Sigmoid colon (tissue), 7 donors: ENCODE data around the gene TUBA3C. TPM values are rescaled to one million over a fixed set of nuclear protein-coding genes. Genes with fewer than 3 reads are reported as not detected.

Experiments
- DNase-seq: peaks from one replicate; pipeline ENCODE4 v3.0.0-alpha.2; 2019
- H3K27ac ChIP-seq, 4 donors: fragments of 200-600 bp; sonication (generic); one replicate each; pipeline ENCODE4 v1.5.1; 2016 to 2019; ENCODE audit warnings: mild to moderate bottlenecking in 1 of 4
- H3K27me3 ChIP-seq, 3 donors: fragments of 200-600 bp; sonication (generic); one replicate each; pipeline ENCODE4 v1.5.1; 2019; ENCODE audit warnings: mild to moderate bottlenecking in 1 of 3
- H3K36me3 ChIP-seq, 4 donors: fragments of 200-600 bp; sonication (generic); one replicate each; pipeline ENCODE4 v1.5.1; 2016 to 2019
- H3K4me1 ChIP-seq, 4 donors: fragments of 200-600 bp; sonication (generic); one replicate each; pipeline ENCODE4 v1.5.1; 2017 to 2019
- H3K4me3 ChIP-seq, 4 donors: fragments of 200-600 bp; sonication (generic); one replicate each; pipeline ENCODE4 v1.5.1; 2017 to 2019; ENCODE audit warnings: mild to moderate bottlenecking in 2 of 4, moderate library complexity in 1 of 4
- H3K9me3 ChIP-seq, 4 donors: fragments of 200-600 bp in 3 of 4; sonication (generic) in 3 of 4; one replicate each; pipeline versions ENCODE4 v1.5.1 to v1.6.1; 2013 to 2019
- EP300 ChIP-seq, 4 donors: sonication (generic); formaldehyde crosslinking; IDR thresholded peaks; one replicate each; pipeline ENCODE4 v1.6.1; 2017; ENCODE audit warnings: antibody characterized with exemption in 4 of 4
- POLR2A ChIP-seq, 2 donors: fragments of 450-650 bp; IDR thresholded peaks; one replicate each; pipeline ENCODE4 v1.6.1; 2016; ENCODE audit warnings: antibody characterized with exemption in 2 of 2, mild to moderate bottlenecking in 2 of 2, moderate library complexity in 2 of 2
- POLR2AphosphoS5 ChIP-seq, 4 donors: sonication (generic); formaldehyde crosslinking; IDR thresholded peaks; one replicate each; pipeline ENCODE4 v1.6.1; 2017; ENCODE audit warnings: antibody characterized with exemption in 4 of 4
- whole genome bisulfite sequencing, 2 donors: extraction: QIAGEN DNeasy Blood & Tissue Kit; methylation state at CpG; one replicate each; pipeline ENCODE4 v1.1.7; 2013; 5-methylcytosine and 5-hydroxymethylcytosine counted together
- intact Hi-C: fragments of 100-400 bp; cut with DNase I; formaldehyde crosslinking; loops from one replicate; pipeline ENCODE4 v1.15.1; 2023
- polyA plus RNA-seq, 3 donors: library from polyadenylated mRNA; stranded (reverse); fragments of 200-250 nt; gene quantifications; one replicate each; pipeline ENCODE4 v1.2.3, GENCODE V29; 2013
- total RNA-seq, 4 donors: library from RNA; depleted of rRNA; stranded (reverse); fragments of >200 nt; gene quantifications; one replicate each; pipeline ENCODE4 v1.1.0, GENCODE V29; 2016
- TF ChIP-seq, protein P1 (sequence below), 4 experiments: fragments of 450-650 bp in 3 of 4; fragments of 200-600 bp in 1 of 4; IDR thresholded peaks; one replicate each; pipeline ENCODE4 v1.5.1; 2016 to 2019; ENCODE audit warnings: antibody characterized with exemption in 4 of 4, mild to moderate bottlenecking in 3 of 4, moderate library complexity in 2 of 4
- donor health status: healthy with polysubstance abuse.
- donor health status: Bipolar disorder and iron deficiency.
- donor health status: healthy.

TUBA3C gene
- total and polyA plus RNA-seq, 7 donors, result not detected

DNA sequence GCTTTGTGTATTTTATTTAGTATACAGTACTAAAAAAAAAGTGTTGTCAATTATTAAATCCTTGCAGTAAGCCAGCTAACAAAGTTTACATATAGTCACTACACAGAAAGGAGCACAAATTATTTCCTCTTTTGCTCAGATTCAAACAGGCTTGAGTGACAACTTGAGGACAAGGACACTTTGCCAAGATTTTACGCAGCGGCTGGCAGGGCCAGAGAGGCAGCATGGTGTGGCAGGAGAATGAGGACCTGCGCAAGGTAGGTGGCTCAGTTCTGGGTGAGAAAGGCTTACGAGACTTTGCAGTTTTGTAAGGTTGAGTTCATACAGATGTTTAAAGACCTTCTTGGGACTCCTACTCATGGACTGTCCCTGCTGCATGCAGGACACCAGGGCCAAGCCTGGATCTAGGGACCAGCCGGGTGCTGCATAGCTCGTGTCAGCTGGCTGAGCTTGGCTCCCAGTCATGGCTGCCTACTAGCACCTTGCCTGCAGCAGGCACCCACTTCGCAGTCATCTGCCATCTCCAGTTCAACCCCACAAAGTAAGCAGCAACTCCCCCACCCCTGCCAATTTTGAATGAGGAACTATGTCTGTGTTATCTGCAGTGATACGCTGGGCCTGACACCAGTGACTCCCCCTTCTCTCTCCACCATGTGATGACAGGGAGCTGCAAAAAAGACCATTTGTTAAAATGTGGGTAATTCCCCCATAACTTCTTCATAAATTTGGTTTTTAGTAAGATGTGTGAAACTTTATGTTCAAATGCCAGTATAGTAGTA, 3.7 kb upstream of the TUBA3C start:
- Histone ChIP-seq H3K4me3 (no peak overlapping the region), H3K4me1 (no peaks in the 10 kb centered on the region), H3K36me3 (no peaks in the 10 kb centered on the region), H3K9me3 (peaks cover 0 to 3% (median 0%) of the 10 kb centered on the region in 4 donors), H3K27ac (no peak overlapping the region), H3K27me3 (no peaks in the 10 kb centered on the region)
- intact Hi-C loops, result no loop called here
- no peak for DNase-seq
- WGBS, 2 donors, result 86 to 89% methylated on average over 8 of the region's 8 CpGs
- TF ChIP-seq EP300 (IDR thresholded peaks at IDR 0.05), result no peak

DNA sequence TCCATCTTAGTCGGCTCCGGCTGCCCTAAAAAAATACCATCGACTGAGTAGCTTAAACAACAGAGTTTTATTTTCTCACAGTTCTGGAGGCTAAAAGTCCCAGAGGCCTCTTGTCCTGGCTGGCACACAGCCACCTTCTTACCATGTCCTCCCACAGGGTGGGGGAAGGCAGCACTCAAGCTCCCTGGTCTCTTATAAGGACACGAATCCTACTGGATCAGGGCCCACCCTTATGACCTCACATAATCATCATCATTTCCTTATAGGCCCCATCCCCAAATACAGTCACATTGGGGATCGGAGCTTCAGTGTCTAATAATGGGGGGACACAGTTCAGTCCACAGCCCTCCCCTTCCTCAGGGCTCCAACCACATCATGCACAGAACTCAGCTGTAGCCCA, 2.6 kb upstream of the TUBA3C start:
- TF ChIP-seq POLR2A (IDR thresholded peaks at IDR 0.05), result no peak
- TF ChIP-seq POLR2AphosphoS5 (IDR thresholded peaks at IDR 0.05), result no peak
- no peak for TF ChIP-seq EP300 (IDR thresholded peaks at IDR 0.05)
- TF ChIP-seq, protein P1, sequence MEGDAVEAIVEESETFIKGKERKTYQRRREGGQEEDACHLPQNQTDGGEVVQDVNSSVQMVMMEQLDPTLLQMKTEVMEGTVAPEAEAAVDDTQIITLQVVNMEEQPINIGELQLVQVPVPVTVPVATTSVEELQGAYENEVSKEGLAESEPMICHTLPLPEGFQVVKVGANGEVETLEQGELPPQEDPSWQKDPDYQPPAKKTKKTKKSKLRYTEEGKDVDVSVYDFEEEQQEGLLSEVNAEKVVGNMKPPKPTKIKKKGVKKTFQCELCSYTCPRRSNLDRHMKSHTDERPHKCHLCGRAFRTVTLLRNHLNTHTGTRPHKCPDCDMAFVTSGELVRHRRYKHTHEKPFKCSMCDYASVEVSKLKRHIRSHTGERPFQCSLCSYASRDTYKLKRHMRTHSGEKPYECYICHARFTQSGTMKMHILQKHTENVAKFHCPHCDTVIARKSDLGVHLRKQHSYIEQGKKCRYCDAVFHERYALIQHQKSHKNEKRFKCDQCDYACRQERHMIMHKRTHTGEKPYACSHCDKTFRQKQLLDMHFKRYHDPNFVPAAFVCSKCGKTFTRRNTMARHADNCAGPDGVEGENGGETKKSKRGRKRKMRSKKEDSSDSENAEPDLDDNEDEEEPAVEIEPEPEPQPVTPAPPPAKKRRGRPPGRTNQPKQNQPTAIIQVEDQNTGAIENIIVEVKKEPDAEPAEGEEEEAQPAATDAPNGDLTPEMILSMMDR (IDR thresholded peaks at IDR 0.05), result no peak
- 90 to 93% methylated on average over 5 of the region's 5 CpGs for WGBS, 2 donors
- H3K27ac ChIP-seq, result no peak overlapping the region
- H3K36me3 ChIP-seq, result no peaks in the 10 kb centered on the region
- H3K27me3 ChIP-seq, result no peaks in the 10 kb centered on the region
- no peak overlapping the region for H3K4me3 ChIP-seq
- peaks cover 0 to 3% (median 0%) of the 10 kb centered on the region in 4 donors for H3K9me3 ChIP-seq
- intact Hi-C loops, result no loop called here
- H3K4me1 ChIP-seq, result no peaks in the 10 kb centered on the region
- DNase-seq, result no peak

DNA sequence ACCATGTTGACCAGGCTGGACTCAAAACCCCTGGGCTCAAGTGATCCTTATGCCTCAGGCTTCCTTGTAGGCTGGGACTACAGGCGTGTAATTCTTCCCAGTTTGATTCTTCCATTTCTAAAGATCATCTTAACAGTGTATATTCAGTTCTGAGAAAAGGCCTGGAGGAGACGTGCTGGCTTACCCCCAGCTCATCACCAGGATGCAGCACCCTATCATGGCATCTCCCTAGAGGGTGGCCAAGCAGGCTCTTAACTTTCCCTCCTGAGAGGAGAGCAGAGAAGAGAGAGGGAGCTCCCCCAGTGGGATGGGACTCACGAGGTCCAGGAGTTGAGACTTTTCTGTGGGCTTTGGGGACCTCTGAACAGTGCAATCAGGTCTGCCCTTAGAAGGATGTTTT, 2.1 kb upstream of the TUBA3C start:
- Histone ChIP-seq H3K27me3 (no peaks in the 10 kb centered on the region), H3K36me3 (no peaks in the 10 kb centered on the region), H3K9me3 (peaks cover 0 to 3% (median 0%) of the 10 kb centered on the region in 4 donors), H3K4me3 (no peak overlapping the region), H3K4me1 (no peaks in the 10 kb centered on the region), H3K27ac (no peak overlapping the region)
- no peak for DNase-seq
- no peak for TF ChIP-seq EP300 (IDR thresholded peaks at IDR 0.05)
- TF ChIP-seq, protein P1 (IDR thresholded peaks at IDR 0.05), result no peak
- no peak for TF ChIP-seq POLR2A (IDR thresholded peaks at IDR 0.05)
- intact Hi-C loops, result no loop called here
- 51 to 52% methylated on average over 3 of the region's 3 CpGs for WGBS, 2 donors

DNA sequence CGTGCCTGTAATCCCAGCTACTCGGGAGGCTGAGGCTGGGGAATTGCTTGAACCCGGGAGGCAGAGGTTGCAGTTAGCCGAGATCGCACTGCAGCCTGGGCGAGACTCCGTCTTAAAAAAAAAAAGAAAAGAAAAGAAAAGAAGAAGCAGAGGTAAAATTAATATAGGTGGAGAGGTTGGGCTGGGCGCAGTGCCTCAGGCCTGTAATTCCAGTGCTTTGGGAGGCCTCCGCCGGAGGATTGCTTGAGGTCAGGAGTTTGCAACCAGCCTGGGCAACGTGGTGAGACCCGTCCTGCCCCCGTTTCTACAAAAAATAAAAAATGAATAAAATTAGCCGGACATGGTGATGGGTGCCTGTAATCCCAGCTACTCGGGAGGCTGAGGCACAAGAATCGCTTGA, 912 bp upstream of the TUBA3C start:
- no peak overlapping the region for H3K27ac ChIP-seq
- H3K4me1 ChIP-seq, result no peaks in the 10 kb centered on the region
- no peak overlapping the region for H3K4me3 ChIP-seq
- no peak for DNase-seq
- intact Hi-C loops, result no loop called here
- no peaks in the 10 kb centered on the region for H3K27me3 ChIP-seq
- H3K9me3 ChIP-seq, result peaks cover 0 to 3% (median 0%) of the 10 kb centered on the region in 4 donors
- no peaks in the 10 kb centered on the region for H3K36me3 ChIP-seq
- 89 to 91% methylated on average over 16 of the region's 16 CpGs for WGBS, 2 donors
- TF ChIP-seq, protein P1 (IDR thresholded peaks at IDR 0.05), result no peak
- TF ChIP-seq POLR2A (IDR thresholded peaks at IDR 0.05), result no peak
- TF ChIP-seq POLR2AphosphoS5 (IDR thresholded peaks at IDR 0.05), result no peak
- TF ChIP-seq EP300 (IDR thresholded peaks at IDR 0.05), result no peak

DNA sequence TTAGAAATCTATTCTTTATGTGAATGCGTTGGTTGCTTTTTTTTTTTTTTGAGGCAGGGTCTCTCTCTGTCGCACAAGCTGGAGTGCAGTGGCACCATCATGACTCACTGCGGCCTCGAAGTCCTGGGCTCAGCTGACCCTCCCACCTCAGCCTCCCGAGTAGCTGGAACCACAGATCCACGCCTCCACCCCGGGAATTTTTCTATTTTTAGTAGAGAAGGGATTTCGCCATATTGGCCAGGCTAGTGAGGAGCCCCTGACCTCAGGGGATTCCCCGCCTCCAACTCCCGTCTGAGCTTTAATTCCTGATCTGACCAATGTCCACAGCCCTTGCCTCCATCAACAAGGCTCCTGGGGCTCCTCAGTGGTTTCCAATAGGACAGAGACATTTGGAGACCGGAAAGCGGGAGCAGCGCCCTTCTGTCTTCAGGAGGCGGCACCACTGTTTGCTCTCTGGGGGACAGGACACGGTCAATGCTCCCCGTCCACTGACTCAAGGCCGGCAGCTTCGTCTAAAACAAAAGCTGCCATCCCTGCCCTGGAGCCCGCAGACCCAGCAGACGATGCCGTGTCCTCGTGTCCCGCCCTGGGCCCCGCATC, 503 bp downstream of the TUBA3C start:
- 93 to 95% methylated on average over 24 of the region's 24 CpGs for WGBS, 2 donors
- H3K4me3 ChIP-seq, result no peak overlapping the region
- no peaks in the 10 kb centered on the region for H3K36me3 ChIP-seq
- intact Hi-C loops, result no loop called here
- H3K4me1 ChIP-seq, result no peaks in the 10 kb centered on the region
- H3K27me3 ChIP-seq, result no peaks in the 10 kb centered on the region
- DNase-seq, result no peak
- no peak for TF ChIP-seq POLR2A (IDR thresholded peaks at IDR 0.05)
- no peak for TF ChIP-seq POLR2AphosphoS5 (IDR thresholded peaks at IDR 0.05)
- TF ChIP-seq, protein P1 (IDR thresholded peaks at IDR 0.05), result no peak
- no peak for TF ChIP-seq EP300 (IDR thresholded peaks at IDR 0.05)
- H3K9me3 ChIP-seq, result peaks cover 0 to 3% (median 0%) of the 10 kb centered on the region in 4 donors
- H3K27ac ChIP-seq, result no peak overlapping the region
